Measurements from ENCODE around the gene ATG14. TPM values are rescaled to one million over a fixed set of nuclear protein-coding genes. Genes with fewer than 3 reads are reported as not detected.

The ATG14 gene
- polyA plus RNA-seq, 1 experiment: 9.2 TPM

GRCh38 chr14:55366271-55366670 lies 45.4 kb downstream of the ATG14 start:
- Histone ChIP-seq H3K27me3 (ENCODE audit: control insufficient read depth, insufficient read depth, low read length) (no peaks in the 10 kb centered on the region), H3K4me3 (ENCODE audit: low read depth, low read length) (no peak overlapping the region), H3K36me3 (ENCODE audit: control insufficient read depth, insufficient read depth, low read length) (peaks cover 5% of the 10 kb centered on the region)
- peak; percentile 47 for DNase-seq (ENCODE audit: low read depth)
- TF ChIP-seq, protein P1, sequence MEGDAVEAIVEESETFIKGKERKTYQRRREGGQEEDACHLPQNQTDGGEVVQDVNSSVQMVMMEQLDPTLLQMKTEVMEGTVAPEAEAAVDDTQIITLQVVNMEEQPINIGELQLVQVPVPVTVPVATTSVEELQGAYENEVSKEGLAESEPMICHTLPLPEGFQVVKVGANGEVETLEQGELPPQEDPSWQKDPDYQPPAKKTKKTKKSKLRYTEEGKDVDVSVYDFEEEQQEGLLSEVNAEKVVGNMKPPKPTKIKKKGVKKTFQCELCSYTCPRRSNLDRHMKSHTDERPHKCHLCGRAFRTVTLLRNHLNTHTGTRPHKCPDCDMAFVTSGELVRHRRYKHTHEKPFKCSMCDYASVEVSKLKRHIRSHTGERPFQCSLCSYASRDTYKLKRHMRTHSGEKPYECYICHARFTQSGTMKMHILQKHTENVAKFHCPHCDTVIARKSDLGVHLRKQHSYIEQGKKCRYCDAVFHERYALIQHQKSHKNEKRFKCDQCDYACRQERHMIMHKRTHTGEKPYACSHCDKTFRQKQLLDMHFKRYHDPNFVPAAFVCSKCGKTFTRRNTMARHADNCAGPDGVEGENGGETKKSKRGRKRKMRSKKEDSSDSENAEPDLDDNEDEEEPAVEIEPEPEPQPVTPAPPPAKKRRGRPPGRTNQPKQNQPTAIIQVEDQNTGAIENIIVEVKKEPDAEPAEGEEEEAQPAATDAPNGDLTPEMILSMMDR (IDR thresholded peaks at IDR 0.05; ENCODE audit: insufficient read depth, low read depth, low read length): no peak
- ChIA-PET CTCF (interaction anchor here (1.3 to 5.2 kb wide), 3 partner anchors 11 to 96 kb away, joined by 3 to 23 read pairs (median 5); partner anchors contain the start of gene FBXO34), POLR2A (no interaction called here)

- H3K27me3 ChIP-seq (ENCODE audit: control insufficient read depth, insufficient read depth, low read length): no peaks in the 10 kb centered on the region
- H3K4me3 ChIP-seq (ENCODE audit: low read depth, low read length): no peak overlapping the region
- DNase-seq (ENCODE audit: low read depth): no peak
- H3K36me3 ChIP-seq (ENCODE audit: control insufficient read depth, insufficient read depth, low read length): no peaks in the 10 kb centered on the region
- POLR2A ChIA-PET: no interaction called here
- TF ChIP-seq, protein P1 (IDR thresholded peaks at IDR 0.05; ENCODE audit: insufficient read depth, low read depth, low read length): no peak
- CTCF ChIA-PET: interaction anchor here (0.7 kb wide), 2 partner anchors 167 to 937 kb away, joined by 3 to 7 read pairs; no protein-coding TSS in a partner anchor
These were observed 50.4 kb downstream of the ATG14 start for GRCh38 chr14:55361190-55361589.

DNA sequence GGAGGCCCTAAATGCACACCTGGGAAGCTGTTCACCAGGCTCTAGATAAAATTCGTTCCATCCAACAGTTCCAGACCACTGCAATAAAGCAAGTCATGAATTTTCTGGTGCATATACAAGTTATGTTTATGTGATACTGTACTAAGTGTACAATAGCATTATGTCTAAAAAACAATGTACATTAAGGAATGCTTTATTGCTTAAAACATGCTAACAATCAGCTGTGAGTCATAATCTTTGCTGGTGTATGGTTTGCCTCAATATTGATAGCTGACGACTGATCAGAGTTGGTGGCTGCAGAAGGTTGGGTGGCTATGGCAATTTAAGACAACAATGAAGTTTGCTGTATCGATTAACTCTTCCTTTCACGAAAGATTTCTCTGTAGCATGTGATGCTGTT lies 52.3 kb downstream of the ATG14 start:
- POLR2A ChIA-PET: no interaction called here
- CTCF ChIA-PET: interaction anchor here (0.6 to 1.2 kb wide), 2 partner anchors 13 to 95 kb away, joined by 3 read pairs; no protein-coding TSS in a partner anchor

DNA sequence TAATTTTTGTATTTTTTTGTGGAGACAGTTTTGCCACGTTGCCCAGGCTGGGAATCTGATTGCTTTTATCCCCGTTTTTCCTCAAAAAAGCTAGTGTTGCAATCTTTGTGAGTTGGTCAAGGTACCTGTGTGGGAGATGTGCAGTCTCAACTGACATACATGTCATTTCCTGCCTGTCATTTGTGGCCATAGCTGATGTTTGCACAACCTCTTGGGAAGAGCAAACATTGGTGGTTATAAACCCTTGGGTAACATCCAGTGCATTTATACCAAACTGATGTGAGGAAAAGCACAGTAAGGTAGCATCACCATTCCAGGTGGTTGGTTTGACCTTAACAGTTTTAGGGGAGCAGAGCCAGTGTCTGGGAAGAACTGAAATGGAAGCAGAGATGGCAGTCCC lies 54.7 kb downstream of the ATG14 start:
- no peaks in the 10 kb centered on the region for H3K27me3 ChIP-seq (ENCODE audit: control insufficient read depth, insufficient read depth, low read length)
- ChIA-PET CTCF (interaction anchor here (0.6 to 4.3 kb wide), 5 partner anchors 16 to 146 kb away, joined by 3 to 30 read pairs (median 3); partner anchors contain the start of gene FBXO34), POLR2A (no interaction called here)
- TF ChIP-seq, protein P1 (IDR thresholded peaks at IDR 0.05; ENCODE audit: insufficient read depth, low read depth, low read length): no peak
- H3K4me3 ChIP-seq (ENCODE audit: low read depth, low read length): no peak overlapping the region
- DNase-seq (ENCODE audit: low read depth): no peak
- peaks cover 7% of the 10 kb centered on the region for H3K36me3 ChIP-seq (ENCODE audit: control insufficient read depth, insufficient read depth, low read length)

More for the DNA sequence above, 52.3 kb downstream of the ATG14 start:
- TF ChIP-seq, protein P1 (IDR thresholded peaks at IDR 0.05; ENCODE audit: insufficient read depth, low read depth, low read length): no peak
- H3K27me3 ChIP-seq (ENCODE audit: control insufficient read depth, insufficient read depth, low read length): no peaks in the 10 kb centered on the region
- H3K36me3 ChIP-seq (ENCODE audit: control insufficient read depth, insufficient read depth, low read length): peaks cover 3% of the 10 kb centered on the region
- no peak for DNase-seq (ENCODE audit: low read depth)
- no peak overlapping the region for H3K4me3 ChIP-seq (ENCODE audit: low read depth, low read length)

DNA sequence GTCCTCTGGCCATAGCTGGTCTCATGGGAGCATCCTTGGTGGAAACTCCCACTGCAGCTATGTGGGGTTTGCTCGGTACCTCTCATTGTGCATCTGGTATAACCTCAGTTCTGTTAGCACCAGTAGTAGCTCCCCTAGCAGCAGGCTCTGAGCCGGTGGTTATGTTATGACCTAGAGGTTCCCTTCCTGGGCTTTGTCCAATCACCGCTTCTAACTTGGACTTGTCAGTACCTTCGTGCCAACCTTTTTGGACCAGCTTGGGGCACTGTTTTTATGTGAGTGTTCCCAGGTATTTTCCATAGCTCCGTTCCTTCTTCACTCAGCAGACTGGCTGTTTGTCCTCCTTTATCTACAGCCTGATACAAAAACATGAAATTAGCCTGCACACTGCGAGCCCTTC lies 55.7 kb downstream of the ATG14 start:
- ChIA-PET POLR2A (no interaction called here), CTCF (interaction anchor here (0.8 to 4.3 kb wide), 16 partner anchors 8 to 144 kb away, joined by 3 to 30 read pairs (median 4); partner anchors contain the start of gene FBXO34)

More for the DNA sequence above, 55.7 kb downstream of the ATG14 start:
- TF ChIP-seq, protein P1 (IDR thresholded peaks at IDR 0.05; ENCODE audit: insufficient read depth, low read depth, low read length): no peak
- Histone ChIP-seq H3K27me3 (ENCODE audit: control insufficient read depth, insufficient read depth, low read length) (no peaks in the 10 kb centered on the region), H3K4me3 (ENCODE audit: low read depth, low read length) (no peak overlapping the region), H3K36me3 (ENCODE audit: control insufficient read depth, insufficient read depth, low read length) (peaks cover 13% of the 10 kb centered on the region)
- DNase-seq (ENCODE audit: low read depth): no peak

Data from BJ (cell line).